AG04449 (cell line): Measurements from ENCODE around the gene TNFRSF21.

Source experiments
- CTCF ChIA-PET: fragments of 350-600 bp; formaldehyde crosslinking; extraction: SDS; loops from one replicate; lab custom pipeline; 2021; ENCODE audit warnings: antibody characterized with exemption; lab: Yijun Ruan, JAX
- POLR2A ChIA-PET: fragments of 400-600, 350-600 bp; formaldehyde crosslinking; extraction: SDS; loops from one replicate; lab custom pipeline; 2020; ENCODE audit warnings: antibody characterized with exemption, inconsistent platforms; lab: Yijun Ruan, JAX
- DNase-seq: peaks from one replicate; pipeline ENCODE4 v3.0.0-alpha.2; 2010; ENCODE audit warnings: low read depth, low spot score
- H3K4me3 ChIP-seq: 2 replicates; pipeline ENCODE4 v1.5.1; 2011; ENCODE audit warnings: low read depth, mild to moderate bottlenecking, control low read depth, low read length
- TF ChIP-seq, protein P1 (sequence below): IDR thresholded peaks from one replicate; pipeline ENCODE4 v1.5.1; 2011; ENCODE audit warnings: mild to moderate bottlenecking, moderate library complexity, low read length, control low read depth, inconsistent platforms; ENCODE audit not compliant: insufficient read depth; ENCODE audit errors: missing control alignments

TNFRSF21 gene

GRCh38 chr6:47309291-47310130 lies at the start of gene TNFRSF21:
TNFRSF21 (minus strand) TSS chr6:47309905; CDS start chr6:47309511, 394 bp downstream.
- peak; percentile 21 for DNase-seq
- CTCF ChIA-PET = interaction anchor here (0.6 to 15.2 kb wide), 18 partner anchors 9 to 282 kb away, joined by 3 to 331 read pairs (median 4); no protein-coding TSS in a partner anchor
- POLR2A ChIA-PET = no interaction called here
- TF ChIP-seq, protein P1, sequence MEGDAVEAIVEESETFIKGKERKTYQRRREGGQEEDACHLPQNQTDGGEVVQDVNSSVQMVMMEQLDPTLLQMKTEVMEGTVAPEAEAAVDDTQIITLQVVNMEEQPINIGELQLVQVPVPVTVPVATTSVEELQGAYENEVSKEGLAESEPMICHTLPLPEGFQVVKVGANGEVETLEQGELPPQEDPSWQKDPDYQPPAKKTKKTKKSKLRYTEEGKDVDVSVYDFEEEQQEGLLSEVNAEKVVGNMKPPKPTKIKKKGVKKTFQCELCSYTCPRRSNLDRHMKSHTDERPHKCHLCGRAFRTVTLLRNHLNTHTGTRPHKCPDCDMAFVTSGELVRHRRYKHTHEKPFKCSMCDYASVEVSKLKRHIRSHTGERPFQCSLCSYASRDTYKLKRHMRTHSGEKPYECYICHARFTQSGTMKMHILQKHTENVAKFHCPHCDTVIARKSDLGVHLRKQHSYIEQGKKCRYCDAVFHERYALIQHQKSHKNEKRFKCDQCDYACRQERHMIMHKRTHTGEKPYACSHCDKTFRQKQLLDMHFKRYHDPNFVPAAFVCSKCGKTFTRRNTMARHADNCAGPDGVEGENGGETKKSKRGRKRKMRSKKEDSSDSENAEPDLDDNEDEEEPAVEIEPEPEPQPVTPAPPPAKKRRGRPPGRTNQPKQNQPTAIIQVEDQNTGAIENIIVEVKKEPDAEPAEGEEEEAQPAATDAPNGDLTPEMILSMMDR = peak; percentile 94
- peak within 1 kb of the TSS; percentile 75 for H3K4me3 ChIP-seq

- no peak overlapping the region for H3K4me3 ChIP-seq
- CTCF ChIA-PET = no interaction called here
- no peak for DNase-seq
These were observed 48.9 kb upstream of the TNFRSF21 start for GRCh38 chr6:47358440-47359225.

GRCh38 chr6:47357827-47358226 lies 48.1 kb upstream of the TNFRSF21 start:
- CTCF ChIA-PET = no interaction called here

More at GRCh38 chr6:47358440-47359225, 48.9 kb upstream of the TNFRSF21 start:
- TF ChIP-seq, protein P1 = no peak
- POLR2A ChIA-PET = no interaction called here

DNA sequence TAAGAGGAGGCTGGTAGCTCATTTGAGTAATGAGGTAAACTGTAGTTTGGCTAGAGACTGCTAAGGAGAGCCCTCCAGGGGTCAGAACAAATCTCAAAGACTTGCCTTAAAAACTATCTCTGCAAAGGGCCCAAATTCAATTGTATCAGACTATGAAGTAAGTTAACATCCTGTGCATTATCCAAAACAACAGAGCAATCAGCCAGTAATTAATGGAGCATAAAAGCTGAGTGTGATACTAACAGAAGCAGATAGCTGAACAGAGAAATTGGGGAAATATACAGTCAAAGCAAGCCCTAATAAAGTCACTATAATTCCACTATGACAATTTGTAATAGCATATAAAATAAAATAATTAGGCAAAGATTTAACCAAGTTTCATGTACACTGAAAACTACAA lies 45.8 kb upstream of the TNFRSF21 start:
- no peak for DNase-seq
- H3K4me3 ChIP-seq = no peak overlapping the region
- POLR2A ChIA-PET = no interaction called here
- CTCF ChIA-PET = no interaction called here
- TF ChIP-seq, protein P1 = no peak

More at GRCh38 chr6:47357827-47358226, 48.1 kb upstream of the TNFRSF21 start:
- TF ChIP-seq, protein P1 = no peak
- no peak for DNase-seq
- no peak overlapping the region for H3K4me3 ChIP-seq
- POLR2A ChIA-PET = no interaction called here

DNA sequence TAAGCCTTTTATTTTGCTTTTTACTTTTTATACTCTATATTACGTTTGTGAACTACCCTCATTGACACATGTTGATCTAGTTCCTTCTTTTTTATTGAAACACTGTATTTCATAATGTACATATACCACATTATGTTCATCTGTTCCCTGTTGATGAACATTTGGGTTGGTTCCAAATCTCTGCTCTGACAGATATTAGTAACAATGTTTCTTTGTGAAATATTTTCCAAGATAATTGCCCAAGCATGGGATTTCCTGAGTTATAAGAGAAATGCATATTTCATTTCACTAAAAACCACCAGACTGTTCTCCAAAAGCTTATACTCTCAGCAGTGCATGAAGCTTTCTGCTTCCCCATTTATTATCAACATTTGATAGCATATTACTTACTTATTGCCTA lies 44.2 kb upstream of the TNFRSF21 start:
- CTCF ChIA-PET = no interaction called here
- POLR2A ChIA-PET = no interaction called here
- DNase-seq = no peak
- TF ChIP-seq, protein P1 = no peak
- H3K4me3 ChIP-seq = no peak overlapping the region

GRCh38 chr6:47352966-47353365 lies 43.3 kb upstream of the TNFRSF21 start:
- DNase-seq = no peak
- ChIA-PET CTCF (no interaction called here), POLR2A (no interaction called here)
- TF ChIP-seq, protein P1 = no peak
- H3K4me3 ChIP-seq = no peak overlapping the region
